ENCODE measurements around the gene ADCY4. TPM values are rescaled to one million over a fixed set of nuclear protein-coding genes. Genes with fewer than 3 reads are reported as not detected.
A peak's percentile ranks its signal among the peaks of the same experiment; 100 is the strongest.

The ADCY4 gene
- total RNA-seq, 2 experiments from 2014 or later, result 2.0 to 3.4 TPM

- H3K79me2 ChIP-seq (ENCODE audit: insufficient read depth, low read depth, low read length), result peaks cover 23% of the 10 kb centered on the region
- intact Hi-C loops (cut with micrococcal nuclease; ENCODE audit: unreplicated experiment), result loop anchor here (1.0 to 5.0 kb wide), 2 partner anchors 54 to 285 kb away; no protein-coding TSS in a partner anchor
- peak overlapping the region; percentile 5; the same call in 1 of the 2 replicates for H3K4me2 ChIP-seq (ENCODE audit: low read length)
- H4K20me1 ChIP-seq (ENCODE audit: insufficient read depth, low read length), result peaks cover 11% of the 10 kb centered on the region; the same call in 1 of the 2 replicates
- no peaks in the 10 kb centered on the region for H3K9me3 ChIP-seq (ENCODE audit: low read length)
- peaks cover 31% of the 10 kb centered on the region for H3K36me3 ChIP-seq (ENCODE audit: insufficient read depth, low read length)
- DNase-seq (ENCODE audit: low spot score), result peak; percentile 24
- H3K9me2 ChIP-seq (ENCODE audit: insufficient read depth, low read length), result no peaks in the 10 kb centered on the region
- TF ChIP-seq EZH2phosphoT487 (IDR thresholded peaks at IDR 0.05; ENCODE audit: borderline replicate concordance, low read depth, low read length), result no peak
- TF ChIP-seq CTCF (conservative IDR thresholded peaks at IDR 0.05; ENCODE audit: low read length), result peak; percentile 51
- H3K27ac ChIP-seq (ENCODE audit: low read depth, low read length, poor library complexity, severe bottlenecking), result peak overlapping the region; percentile 12
- BruUV-seq (replicated peaks), result no TSS peak
- peaks cover 30% of the 10 kb centered on the region for H3K4me1 ChIP-seq (ENCODE audit: insufficient read depth, low read length, poor library complexity, severe bottlenecking)
- H2AFZ ChIP-seq (ENCODE audit: low read length), result no peak overlapping the region
- ChIA-PET CTCF (ENCODE audit: unreplicated experiment) (interaction anchor here (0.5 to 1.9 kb wide), 5 partner anchors 13 to 134 kb away, joined by 3 to 6 read pairs (median 4); partner anchors contain the start of gene TINF2), POLR2A (interaction anchor here (0.6 to 4.0 kb wide), 8 partner anchors 23 to 790 kb away, joined by 3 to 25 read pairs (median 4); partner anchors contain the start of genes CHMP4A, RABGGTA and TINF2)
- H3K4me3 ChIP-seq (ENCODE audit: low read depth, low read length, poor library complexity, severe bottlenecking), result no peak overlapping the region
These were observed 37.5 kb downstream of the ADCY4 start for GRCh38 chr14:24297190-24297964.

- intact Hi-C loops (cut with micrococcal nuclease; ENCODE audit: unreplicated experiment), result loop anchor here (1.0 to 5.0 kb wide), 2 partner anchors 53 to 284 kb away; no protein-coding TSS in a partner anchor
- DNase-seq (ENCODE audit: low spot score), result peak; percentile 76
- Histone ChIP-seq H2AFZ (ENCODE audit: low read length) (no peak overlapping the region), H3K27ac (ENCODE audit: low read depth, low read length, poor library complexity, severe bottlenecking) (no peak overlapping the region), H3K4me3 (ENCODE audit: low read depth, low read length, poor library complexity, severe bottlenecking) (no peak overlapping the region), H3K36me3 (ENCODE audit: insufficient read depth, low read length) (peaks cover 26% of the 10 kb centered on the region; the same call in 1 of the 2 replicates), H3K9me2 (ENCODE audit: insufficient read depth, low read length) (no peaks in the 10 kb centered on the region), H4K20me1 (ENCODE audit: insufficient read depth, low read length) (peaks cover 11% of the 10 kb centered on the region; the same call in 1 of the 2 replicates), H3K4me1 (ENCODE audit: insufficient read depth, low read length, poor library complexity, severe bottlenecking) (peaks cover 30% of the 10 kb centered on the region), H3K9me3 (ENCODE audit: low read length) (no peaks in the 10 kb centered on the region), H3K4me2 (ENCODE audit: low read length) (no peak overlapping the region), H3K79me2 (ENCODE audit: insufficient read depth, low read depth, low read length) (peaks cover 18% of the 10 kb centered on the region)
- TF ChIP-seq CTCF (conservative IDR thresholded peaks at IDR 0.05; ENCODE audit: low read length) (peak; percentile 91), EZH2phosphoT487 (IDR thresholded peaks at IDR 0.05; ENCODE audit: borderline replicate concordance, low read depth, low read length) (no peak)
- POLR2A ChIA-PET, result interaction anchor here (0.6 to 4.0 kb wide), 4 partner anchors 25 to 726 kb away, joined by 3 to 25 read pairs (median 10); partner anchors contain the start of genes RABGGTA and TINF2
- CTCF ChIA-PET (ENCODE audit: unreplicated experiment), result interaction anchor here (0.6 to 1.9 kb wide), 4 partner anchors 14 to 135 kb away, joined by 3 to 6 read pairs (median 4); partner anchors contain the start of gene TINF2
- BruUV-seq (replicated peaks), result no TSS peak
These were observed 38.3 kb downstream of the ADCY4 start for GRCh38 chr14:24296341-24297157.
